Measurements from ENCODE around the gene ATG7.

The ATG7 gene

GRCh38 chr3:11271986-11272904 is at the start of gene ATG7:
ATG7 (plus strand) TSS chr3:11272397; CDS start chr3:11298696, 26,299 bp downstream.
- peak; percentile 84 for DNase-seq

- DNase-seq, result no peak
These were observed 48.2 kb upstream of the ATG7 start for GRCh38 chr3:11224010-11224409.

- DNase-seq, result no peak
These were observed 47.3 kb upstream of the ATG7 start for GRCh38 chr3:11224870-11225229.

- no peak for DNase-seq
These were observed 46.2 kb upstream of the ATG7 start for GRCh38 chr3:11226042-11226370.

GRCh38 chr3:11228041-11228440 is 44.2 kb upstream of the ATG7 start:
- no peak for DNase-seq

- no peak for DNase-seq
These were observed 42.1 kb upstream of the ATG7 start for GRCh38 chr3:11230125-11230524.

- DNase-seq, result no peak
These were observed 41.4 kb upstream of the ATG7 start for GRCh38 chr3:11230832-11231231.

GRCh38 chr3:11235385-11235784 is 36.8 kb upstream of the ATG7 start:
- no peak for DNase-seq

- peak; percentile 26 for DNase-seq
These were observed 35.4 kb upstream of the ATG7 start for GRCh38 chr3:11236588-11237461.

GRCh38 chr3:11238060-11238459 is 34.1 kb upstream of the ATG7 start:
- no peak for DNase-seq

GRCh38 chr3:11238880-11239279 is 33.3 kb upstream of the ATG7 start:
- DNase-seq, result no peak

GRCh38 chr3:11239796-11240195 is 32.4 kb upstream of the ATG7 start:
- no peak for DNase-seq

GRCh38 chr3:11240496-11240895 is 31.7 kb upstream of the ATG7 start:
- no peak for DNase-seq

GRCh38 chr3:11244121-11244677 is 28.0 kb upstream of the ATG7 start:
- DNase-seq, result no peak

GRCh38 chr3:11245276-11245675 is 26.9 kb upstream of the ATG7 start:
- DNase-seq, result no peak

GRCh38 chr3:11245827-11246662 is 26.2 kb upstream of the ATG7 start:
- DNase-seq, result no peak

- no peak for DNase-seq
These were observed 25.6 kb upstream of the ATG7 start for GRCh38 chr3:11246663-11246970.

GRCh38 chr3:11247362-11247761 is 24.8 kb upstream of the ATG7 start:
- DNase-seq, result no peak

- no peak for DNase-seq
These were observed 23.6 kb upstream of the ATG7 start for GRCh38 chr3:11248596-11248995.

GRCh38 chr3:11250902-11251806 is 21.0 kb upstream of the ATG7 start:
- no peak for DNase-seq

- no peak for DNase-seq
These were observed 20.4 kb upstream of the ATG7 start for GRCh38 chr3:11251807-11252176.

GRCh38 chr3:11254876-11255275 is 17.3 kb upstream of the ATG7 start:
- no peak for DNase-seq

All from NCI-H1092 treated with DMSO at 0.1 percent for 48 hours (cell line).